ENCODE measurements around the gene USP38.

DNA sequence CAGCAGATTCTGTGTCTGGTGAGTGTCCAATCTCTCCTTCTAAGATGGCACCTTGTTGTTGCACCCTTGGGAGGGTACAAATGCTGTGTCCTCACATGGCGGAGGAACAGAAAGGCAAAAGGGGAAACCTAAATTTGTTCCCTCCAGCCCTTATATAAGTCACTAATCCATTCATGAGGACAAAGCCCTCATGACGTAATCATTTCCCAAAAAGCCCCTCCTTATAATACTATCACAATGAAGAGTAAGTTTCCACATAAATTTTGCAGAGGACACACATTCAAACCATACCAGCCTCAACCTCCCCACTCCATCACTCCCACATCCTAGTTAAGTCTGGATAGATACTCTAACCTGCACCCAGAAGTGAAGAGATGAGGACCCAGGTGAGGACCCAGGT, 63.1 kb downstream of the USP38 start:
- no peak for TF ChIP-seq POLR2A (IDR thresholded peaks at IDR 0.05)
- TF ChIP-seq POLR2AphosphoS5 (IDR thresholded peaks at IDR 0.05), result no peak
- TF ChIP-seq CTCF (IDR thresholded peaks at IDR 0.05), result no peak
- no peak for TF ChIP-seq EP300 (IDR thresholded peaks at IDR 0.05)
